SK-N-SH treated with all-trans-retinoic acid at 6 μM for 48 hours (cell line): ENCODE results near the gene ASB18.
A peak's percentile ranks its signal among the peaks of the same experiment; 100 is the strongest.

Experiments used
- ATAC-seq: fragments of 200-7000 bp; cut with Tn5 transposase; 3 replicates; pipeline ENCODE4 v1.9.1; 2020; ENCODE audit warnings: mild to moderate bottlenecking, moderate library complexity
- ARNTL ChIP-seq: fragments of 450-650 bp; formaldehyde crosslinking; IDR thresholded peaks from 2 replicates; pipeline ENCODE4 v1.5.0; 2020; ENCODE audit warnings: low read depth, mild to moderate bottlenecking, moderate library complexity, borderline replicate concordance
- BACH2 ChIP-seq: fragments of 250-450 bp; sonication (Bioruptor Pico); IDR thresholded peaks from 2 replicates; pipeline ENCODE4 v1.9.0; 2021; ENCODE audit warnings: mild to moderate bottlenecking, borderline replicate concordance
- CREB5 ChIP-seq: fragments of 250-450 bp; sonication (Bioruptor Pico); IDR thresholded peaks from 2 replicates; pipeline ENCODE4 v1.5.1; 2020; ENCODE audit warnings: low read depth, mild to moderate bottlenecking, moderate library complexity
- CSDC2 ChIP-seq: fragments of 250-450 bp; sonication (Bioruptor Pico); IDR thresholded peaks from 2 replicates; pipeline ENCODE4 v1.5.0; 2020; ENCODE audit warnings: mild to moderate bottlenecking, moderate library complexity
- ESRRG ChIP-seq: fragments of 250-450 bp; sonication (Bioruptor Pico); IDR thresholded peaks from 2 replicates; pipeline ENCODE4 v1.6.1; 2021; ENCODE audit warnings: mild to moderate bottlenecking
- ISL1 ChIP-seq: fragments of 250-450 bp; sonication (Bioruptor Pico); IDR thresholded peaks from 2 replicates; pipeline ENCODE4 v2.1.2; 2022; ENCODE audit warnings: mild to moderate bottlenecking, moderate library complexity
- OSR1 ChIP-seq: fragments of 250-450 bp; sonication (Bioruptor Pico); IDR thresholded peaks from 2 replicates; pipeline ENCODE4 v1.8.0; 2022; ENCODE audit warnings: moderate library complexity, mild to moderate bottlenecking, inconsistent platforms
- PATZ1 ChIP-seq: fragments of 250-450 bp; sonication (Bioruptor Pico); IDR thresholded peaks from 2 replicates; pipeline ENCODE4 v1.8.0; 2020; ENCODE audit warnings: mild to moderate bottlenecking, moderate library complexity, borderline replicate concordance
- POU6F1 ChIP-seq: fragments of 250-450 bp; sonication (Bioruptor Pico); IDR thresholded peaks from 2 replicates; pipeline ENCODE4 v1.8.0; 2021; ENCODE audit warnings: low read depth, mild to moderate bottlenecking, moderate library complexity, borderline replicate concordance
- PPARA ChIP-seq: fragments of 250-450 bp; sonication (Bioruptor Pico); IDR thresholded peaks from 2 replicates; pipeline ENCODE4 v1.5.0; 2020; ENCODE audit warnings: mild to moderate bottlenecking, borderline replicate concordance
- RARB ChIP-seq: fragments of 250-450 bp; sonication (Bioruptor Pico); IDR thresholded peaks from 2 replicates; pipeline ENCODE4 v1.8.0; 2021; ENCODE audit warnings: mild to moderate bottlenecking, moderate library complexity
- TCF4 ChIP-seq: fragments of 250-450 bp; sonication (Bioruptor Pico); IDR thresholded peaks from 2 replicates; pipeline ENCODE4 v1.8.0; 2021; ENCODE audit warnings: mild to moderate bottlenecking, moderate library complexity, borderline replicate concordance
- TOX ChIP-seq: fragments of 250-450 bp; sonication (Bioruptor Pico); IDR thresholded peaks from 2 replicates; pipeline ENCODE4 v1.8.0; 2021; ENCODE audit warnings: mild to moderate bottlenecking, moderate library complexity, borderline replicate concordance
- ZFP3 ChIP-seq: fragments of 250-450 bp; sonication (Bioruptor Pico); IDR thresholded peaks from 2 replicates; pipeline ENCODE4 v1.5.0; 2020; ENCODE audit warnings: mild to moderate bottlenecking, moderate library complexity
- ZNF565 ChIP-seq: fragments of 450-650 bp; formaldehyde crosslinking; conservative IDR thresholded peaks from 2 replicates; pipeline ENCODE4 v1.5.0; 2020; ENCODE audit warnings: low read depth, mild to moderate bottlenecking, moderate library complexity
- ZNF70 ChIP-seq: fragments of 450-650 bp; formaldehyde crosslinking; IDR thresholded peaks from 2 replicates; pipeline ENCODE4 v1.5.0; 2020; ENCODE audit warnings: mild to moderate bottlenecking, moderate library complexity
- ZNF8 ChIP-seq: fragments of 450-650 bp; formaldehyde crosslinking; IDR thresholded peaks from 2 replicates; pipeline ENCODE4 v1.5.0; 2020; ENCODE audit warnings: mild to moderate bottlenecking, moderate library complexity
- TF ChIP-seq, protein P1 (sequence below): fragments of 250-450 bp; sonication (Bioruptor Pico); IDR thresholded peaks from 2 replicates; pipeline ENCODE4 v1.5.0; 2020; ENCODE audit warnings: mild to moderate bottlenecking, moderate library complexity
- TF ChIP-seq, protein P2 (sequence below): fragments of 250-450 bp; sonication (Bioruptor Pico); IDR thresholded peaks from 2 replicates; pipeline ENCODE4 v1.5.1; 2021; ENCODE audit warnings: mild to moderate bottlenecking, moderate library complexity

Gene ASB18

GRCh38 chr2:236164925-236165841 lies 99.0 kb downstream of the ASB18 start:
- ATAC-seq = no peak
- TF ChIP-seq PPARA (no peak), ZFP3 (CRISPR knock-in tag) (no peak), BACH2 (CRISPR knock-in tag) (no peak), CREB5 (CRISPR knock-in tag) (no peak), ISL1 (CRISPR knock-in tag) (no peak), ESRRG (CRISPR knock-in tag) (no peak), PATZ1 (no peak), POU6F1 (no peak), ZNF8 (CRISPR knock-in tag) (no peak), OSR1 (CRISPR knock-in tag) (no peak), TCF4 (CRISPR knock-in tag) (no peak), RARB (CRISPR knock-in tag) (no peak)
- TF ChIP-seq, protein P1, sequence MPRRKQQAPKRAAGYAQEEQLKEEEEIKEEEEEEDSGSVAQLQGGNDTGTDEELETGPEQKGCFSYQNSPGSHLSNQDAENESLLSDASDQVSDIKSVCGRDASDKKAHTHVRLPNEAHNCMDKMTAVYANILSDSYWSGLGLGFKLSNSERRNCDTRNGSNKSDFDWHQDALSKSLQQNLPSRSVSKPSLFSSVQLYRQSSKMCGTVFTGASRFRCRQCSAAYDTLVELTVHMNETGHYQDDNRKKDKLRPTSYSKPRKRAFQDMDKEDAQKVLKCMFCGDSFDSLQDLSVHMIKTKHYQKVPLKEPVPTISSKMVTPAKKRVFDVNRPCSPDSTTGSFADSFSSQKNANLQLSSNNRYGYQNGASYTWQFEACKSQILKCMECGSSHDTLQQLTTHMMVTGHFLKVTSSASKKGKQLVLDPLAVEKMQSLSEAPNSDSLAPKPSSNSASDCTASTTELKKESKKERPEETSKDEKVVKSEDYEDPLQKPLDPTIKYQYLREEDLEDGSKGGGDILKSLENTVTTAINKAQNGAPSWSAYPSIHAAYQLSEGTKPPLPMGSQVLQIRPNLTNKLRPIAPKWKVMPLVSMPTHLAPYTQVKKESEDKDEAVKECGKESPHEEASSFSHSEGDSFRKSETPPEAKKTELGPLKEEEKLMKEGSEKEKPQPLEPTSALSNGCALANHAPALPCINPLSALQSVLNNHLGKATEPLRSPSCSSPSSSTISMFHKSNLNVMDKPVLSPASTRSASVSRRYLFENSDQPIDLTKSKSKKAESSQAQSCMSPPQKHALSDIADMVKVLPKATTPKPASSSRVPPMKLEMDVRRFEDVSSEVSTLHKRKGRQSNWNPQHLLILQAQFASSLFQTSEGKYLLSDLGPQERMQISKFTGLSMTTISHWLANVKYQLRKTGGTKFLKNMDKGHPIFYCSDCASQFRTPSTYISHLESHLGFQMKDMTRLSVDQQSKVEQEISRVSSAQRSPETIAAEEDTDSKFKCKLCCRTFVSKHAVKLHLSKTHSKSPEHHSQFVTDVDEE (CRISPR knock-in tag) = no peak

DNA sequence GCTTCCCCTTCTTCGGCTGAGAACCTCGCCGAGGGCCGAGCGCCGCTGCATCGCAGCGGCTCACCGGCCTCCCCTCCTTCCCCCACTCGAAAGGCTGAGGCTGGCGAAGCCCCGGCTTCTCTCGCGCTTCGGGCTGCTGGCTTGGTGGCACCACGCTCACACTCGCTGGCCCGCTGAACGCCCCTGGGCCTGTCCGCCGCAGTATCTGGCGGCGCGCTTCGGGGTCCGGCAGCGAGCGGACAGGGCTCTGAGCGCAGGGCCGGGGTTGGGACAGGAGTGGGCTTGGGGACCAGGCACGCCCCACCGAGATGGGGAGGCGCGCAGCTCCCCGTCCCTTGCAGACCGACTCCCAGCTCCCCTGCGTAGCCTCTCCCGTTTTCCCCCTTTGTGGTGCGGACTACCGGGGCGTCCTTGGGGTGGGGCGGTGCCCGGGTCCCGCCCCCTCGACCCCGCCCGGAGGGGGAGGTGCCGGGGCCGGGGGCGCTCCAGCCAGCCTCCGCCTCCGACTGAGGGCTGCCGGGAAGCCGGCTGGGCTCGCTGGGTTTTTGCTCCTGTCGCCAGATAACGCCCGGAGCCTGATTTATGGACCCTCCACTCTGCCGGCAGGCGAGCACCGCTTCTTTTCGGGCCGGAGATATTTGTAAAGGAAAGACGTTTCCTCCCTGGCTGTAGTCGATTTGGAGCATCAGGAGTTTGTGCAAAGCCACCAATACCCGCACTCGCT lies 99.8 kb downstream of the ASB18 start:
- peak; percentile 19 for ATAC-seq
- TF ChIP-seq ZFP3 (CRISPR knock-in tag) = no peak
- no peak for TF ChIP-seq ESRRG (CRISPR knock-in tag)
- no peak for TF ChIP-seq OSR1 (CRISPR knock-in tag)
- TF ChIP-seq BACH2 (CRISPR knock-in tag) = no peak

DNA sequence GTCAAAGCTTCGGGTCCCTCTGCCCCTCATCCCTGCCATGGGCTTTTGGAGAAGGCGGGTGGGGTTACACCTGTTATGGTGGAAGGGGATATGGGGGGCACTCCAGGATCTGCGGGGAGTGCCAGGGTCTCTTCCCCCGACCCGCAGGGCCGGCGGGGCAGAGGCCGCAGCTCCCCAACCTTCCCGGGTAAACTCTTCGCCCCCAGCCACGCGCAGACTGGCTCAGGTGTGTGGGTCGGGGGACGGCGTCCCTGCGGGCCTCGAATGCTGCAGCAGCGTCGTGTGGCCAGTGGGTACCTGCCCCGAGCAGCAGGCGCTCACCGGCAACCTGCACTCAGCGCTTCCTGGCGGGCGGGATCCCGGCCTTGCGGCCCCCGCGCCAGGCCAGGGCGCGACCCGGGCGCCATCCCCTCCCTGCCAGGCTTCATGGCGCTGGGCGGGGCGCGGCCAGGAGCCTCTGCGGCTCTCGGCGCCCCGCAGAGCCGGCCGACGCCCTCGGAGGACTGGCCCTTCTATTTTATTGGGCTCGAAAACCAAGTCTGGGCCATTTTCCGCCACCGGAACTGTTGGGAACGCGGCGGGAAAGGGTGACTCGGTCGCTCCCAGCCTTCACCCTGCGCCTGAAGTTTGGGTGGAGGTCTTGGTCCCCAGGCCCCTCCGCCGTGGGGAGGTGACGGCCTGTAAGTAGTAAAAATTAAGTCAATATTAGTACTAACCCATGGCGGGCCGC lies 100.6 kb downstream of the ASB18 start:
- ATAC-seq = no peak
- no peak for TF ChIP-seq ZFP3 (CRISPR knock-in tag)
- TF ChIP-seq PPARA = no peak
- TF ChIP-seq ZNF70 = no peak
- no peak for TF ChIP-seq OSR1 (CRISPR knock-in tag)
- no peak for TF ChIP-seq RARB (CRISPR knock-in tag)
- no peak for TF ChIP-seq TOX
- no peak for TF ChIP-seq ZNF8 (CRISPR knock-in tag)
- TF ChIP-seq CREB5 (CRISPR knock-in tag) = no peak
- TF ChIP-seq ARNTL (CRISPR knock-in tag) = no peak
- no peak for TF ChIP-seq ZNF565 (CRISPR knock-in tag)
- TF ChIP-seq, protein P2, sequence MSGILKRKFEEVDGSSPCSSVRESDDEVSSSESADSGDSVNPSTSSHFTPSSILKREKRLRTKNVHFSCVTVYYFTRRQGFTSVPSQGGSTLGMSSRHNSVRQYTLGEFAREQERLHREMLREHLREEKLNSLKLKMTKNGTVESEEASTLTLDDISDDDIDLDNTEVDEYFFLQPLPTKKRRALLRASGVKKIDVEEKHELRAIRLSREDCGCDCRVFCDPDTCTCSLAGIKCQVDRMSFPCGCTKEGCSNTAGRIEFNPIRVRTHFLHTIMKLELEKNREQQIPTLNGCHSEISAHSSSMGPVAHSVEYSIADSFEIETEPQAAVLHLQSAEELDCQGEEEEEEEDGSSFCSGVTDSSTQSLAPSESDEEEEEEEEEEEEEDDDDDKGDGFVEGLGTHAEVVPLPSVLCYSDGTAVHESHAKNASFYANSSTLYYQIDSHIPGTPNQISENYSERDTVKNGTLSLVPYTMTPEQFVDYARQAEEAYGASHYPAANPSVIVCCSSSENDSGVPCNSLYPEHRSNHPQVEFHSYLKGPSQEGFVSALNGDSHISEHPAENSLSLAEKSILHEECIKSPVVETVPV (CRISPR knock-in tag) = no peak
- TF ChIP-seq CSDC2 (CRISPR knock-in tag) = no peak
